Nephron progenitor cell (in vitro differentiated cells): ENCODE results near the gene OGFRL1.

Experiments
- DNase-seq: peaks from one replicate; pipeline ENCODE4 v3.0.0; 2021
- H3K27ac Mint-ChIP-seq: 2 replicates; pipeline ENCODE4 v1.8.0; 2021; ENCODE audit warnings: mild to moderate bottlenecking, moderate library complexity, mixed read lengths
- H3K27me3 Mint-ChIP-seq: 2 replicates; pipeline ENCODE4 v1.8.0; 2021; ENCODE audit warnings: mild to moderate bottlenecking, low read depth, mixed read lengths; ENCODE audit not compliant: poor library complexity
- H3K36me3 Mint-ChIP-seq: 2 replicates; pipeline ENCODE4 v1.8.0; 2021; ENCODE audit warnings: low read depth, mixed read lengths
- H3K4me1 Mint-ChIP-seq: 2 replicates; pipeline ENCODE4 v1.8.0; 2021; ENCODE audit warnings: mixed read lengths
- H3K4me3 Mint-ChIP-seq: 2 replicates; pipeline ENCODE4 v1.8.0; 2021; ENCODE audit warnings: mild to moderate bottlenecking, moderate library complexity, mixed read lengths
- H3K9me3 Mint-ChIP-seq: 2 replicates; pipeline ENCODE4 v1.8.0; 2021; ENCODE audit warnings: mild to moderate bottlenecking, moderate library complexity, mixed read lengths
- TF ChIP-seq, protein P1 (sequence below): fragments of 200-600 bp; sonication (generic); IDR thresholded peaks from 2 replicates; pipeline ENCODE4 v1.5.0; 2021; ENCODE audit warnings: antibody characterized with exemption

OGFRL1 gene

GRCh38 chr6:71330501-71330900 is 41.9 kb downstream of the OGFRL1 start:
- H3K4me3 Mint-ChIP-seq, result no peak overlapping the region
- no peak overlapping the region for H3K27ac Mint-ChIP-seq
- TF ChIP-seq, protein P1, sequence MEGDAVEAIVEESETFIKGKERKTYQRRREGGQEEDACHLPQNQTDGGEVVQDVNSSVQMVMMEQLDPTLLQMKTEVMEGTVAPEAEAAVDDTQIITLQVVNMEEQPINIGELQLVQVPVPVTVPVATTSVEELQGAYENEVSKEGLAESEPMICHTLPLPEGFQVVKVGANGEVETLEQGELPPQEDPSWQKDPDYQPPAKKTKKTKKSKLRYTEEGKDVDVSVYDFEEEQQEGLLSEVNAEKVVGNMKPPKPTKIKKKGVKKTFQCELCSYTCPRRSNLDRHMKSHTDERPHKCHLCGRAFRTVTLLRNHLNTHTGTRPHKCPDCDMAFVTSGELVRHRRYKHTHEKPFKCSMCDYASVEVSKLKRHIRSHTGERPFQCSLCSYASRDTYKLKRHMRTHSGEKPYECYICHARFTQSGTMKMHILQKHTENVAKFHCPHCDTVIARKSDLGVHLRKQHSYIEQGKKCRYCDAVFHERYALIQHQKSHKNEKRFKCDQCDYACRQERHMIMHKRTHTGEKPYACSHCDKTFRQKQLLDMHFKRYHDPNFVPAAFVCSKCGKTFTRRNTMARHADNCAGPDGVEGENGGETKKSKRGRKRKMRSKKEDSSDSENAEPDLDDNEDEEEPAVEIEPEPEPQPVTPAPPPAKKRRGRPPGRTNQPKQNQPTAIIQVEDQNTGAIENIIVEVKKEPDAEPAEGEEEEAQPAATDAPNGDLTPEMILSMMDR, result no peak
- peaks cover under 1% of the 10 kb centered on the region for H3K9me3 Mint-ChIP-seq
- H3K27me3 Mint-ChIP-seq, result no peaks in the 10 kb centered on the region
- no peak for DNase-seq
- H3K36me3 Mint-ChIP-seq, result no peaks in the 10 kb centered on the region
- no peaks in the 10 kb centered on the region for H3K4me1 Mint-ChIP-seq

DNA sequence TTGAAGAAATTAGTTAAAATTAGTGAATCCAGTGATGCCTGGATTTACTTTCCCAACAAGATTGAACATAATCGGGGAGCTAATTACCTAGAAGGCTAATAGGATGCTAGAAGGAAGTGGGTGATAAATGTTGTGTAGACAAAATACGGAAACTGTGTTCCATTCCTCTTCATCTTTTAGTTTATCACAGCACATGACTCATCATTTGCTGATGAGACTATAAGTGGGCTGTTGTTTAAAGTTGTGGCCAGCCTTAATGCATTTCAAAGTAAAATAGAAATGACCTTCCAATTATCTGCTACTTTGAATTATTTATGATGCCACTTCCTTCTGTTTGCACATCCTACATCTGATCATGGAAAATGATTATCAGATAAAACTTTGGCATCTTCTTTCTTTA is 43.4 kb downstream of the OGFRL1 start:
- Mint-ChIP-seq H3K9me3 (peaks cover 15% of the 10 kb centered on the region), H3K27me3 (no peaks in the 10 kb centered on the region), H3K36me3 (no peaks in the 10 kb centered on the region), H3K4me3 (no peak overlapping the region), H3K27ac (no peak overlapping the region), H3K4me1 (no peaks in the 10 kb centered on the region)
- no peak for DNase-seq
- TF ChIP-seq, protein P1, result no peak

GRCh38 chr6:71333050-71333449 is 44.4 kb downstream of the OGFRL1 start:
- Mint-ChIP-seq H3K4me3 (no peak overlapping the region), H3K27me3 (no peaks in the 10 kb centered on the region)
- DNase-seq, result no peak

DNA sequence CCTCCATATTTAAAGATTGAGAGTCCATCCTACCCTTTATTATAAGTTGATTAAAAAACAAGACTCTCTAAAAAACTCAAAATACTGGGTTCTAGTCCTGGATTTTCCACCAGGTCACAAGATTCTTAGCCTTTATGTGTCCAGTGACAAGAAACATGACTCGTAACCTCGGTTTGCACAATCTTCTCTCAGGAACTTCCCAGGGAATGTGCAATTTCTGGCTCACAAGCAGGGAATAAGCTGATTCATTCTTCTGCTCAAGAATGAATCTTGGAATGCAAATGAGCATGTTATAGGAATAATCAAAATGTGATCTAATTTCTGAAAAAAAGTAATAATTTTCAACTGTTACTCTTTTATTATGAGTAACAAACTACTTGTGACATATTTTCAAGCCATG is 45.1 kb downstream of the OGFRL1 start:
- no peak for DNase-seq
- Mint-ChIP-seq H3K4me3 (no peak overlapping the region), H3K9me3 (peaks cover 16% of the 10 kb centered on the region), H3K4me1 (no peaks in the 10 kb centered on the region), H3K27ac (no peak overlapping the region), H3K27me3 (peaks cover 4% of the 10 kb centered on the region), H3K36me3 (no peaks in the 10 kb centered on the region)
- TF ChIP-seq, protein P1, result no peak

More at GRCh38 chr6:71333050-71333449, 44.4 kb downstream of the OGFRL1 start:
- Mint-ChIP-seq H3K9me3 (peaks cover 16% of the 10 kb centered on the region), H3K27ac (no peak overlapping the region), H3K36me3 (no peaks in the 10 kb centered on the region), H3K4me1 (no peaks in the 10 kb centered on the region)
- TF ChIP-seq, protein P1, result no peak

DNA sequence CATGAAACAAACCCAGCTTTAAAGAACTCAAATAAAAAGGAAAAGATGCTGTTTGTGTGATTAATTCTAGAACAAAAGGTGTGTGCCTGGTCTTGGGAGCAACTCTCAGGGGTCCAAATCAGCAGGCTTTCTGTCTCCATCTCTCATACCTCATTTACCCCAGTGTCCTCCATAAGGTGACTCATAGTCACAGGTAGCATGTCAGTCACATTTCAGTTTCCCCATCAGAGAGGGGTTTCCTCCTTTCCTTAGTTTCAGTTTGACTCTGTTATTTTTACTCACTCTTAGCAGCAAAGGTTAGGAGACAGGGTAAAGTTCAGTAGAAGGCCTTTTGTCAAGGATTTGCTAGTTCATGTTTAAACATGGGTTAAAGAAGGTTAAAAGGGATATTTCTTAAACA is 46.2 kb downstream of the OGFRL1 start:
- no peaks in the 10 kb centered on the region for H3K4me1 Mint-ChIP-seq
- no peak overlapping the region for H3K4me3 Mint-ChIP-seq
- H3K27me3 Mint-ChIP-seq, result peaks cover 5% of the 10 kb centered on the region
- no peaks in the 10 kb centered on the region for H3K36me3 Mint-ChIP-seq
- no peak overlapping the region for H3K27ac Mint-ChIP-seq
- H3K9me3 Mint-ChIP-seq, result peaks cover 16% of the 10 kb centered on the region
- TF ChIP-seq, protein P1, result no peak
- DNase-seq, result no peak

DNA sequence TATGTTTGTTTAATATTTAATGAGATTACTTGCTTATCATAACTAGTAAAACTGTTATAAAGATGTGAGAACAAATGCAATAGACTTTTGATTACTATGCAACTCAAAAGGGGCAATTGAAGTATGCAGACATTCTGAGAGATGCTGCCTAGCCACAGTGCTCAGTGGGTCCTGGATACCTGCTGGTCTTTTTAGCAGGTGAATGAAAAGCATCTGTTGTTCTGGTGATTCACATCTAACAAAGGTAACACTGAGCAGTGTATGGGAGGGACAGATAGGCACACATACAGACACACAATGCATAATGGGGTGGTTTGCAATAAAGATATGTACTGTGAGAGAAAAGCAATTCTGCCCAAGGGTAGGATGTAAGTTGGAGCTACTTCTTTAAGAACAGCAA is 46.9 kb downstream of the OGFRL1 start:
- Mint-ChIP-seq H3K9me3 (peaks cover 16% of the 10 kb centered on the region), H3K27me3 (peaks cover 5% of the 10 kb centered on the region), H3K4me1 (no peaks in the 10 kb centered on the region), H3K27ac (peak overlapping the region; percentile 66), H3K4me3 (no peak overlapping the region), H3K36me3 (no peaks in the 10 kb centered on the region)
- DNase-seq, result no peak
- TF ChIP-seq, protein P1, result no peak
